SK-N-SH (cell line): Measurements from ENCODE around the gene TRAPPC2L. TPM values are rescaled to one million over a fixed set of nuclear protein-coding genes. Genes with fewer than 3 reads are reported as not detected.
A peak's percentile ranks its signal among the peaks of the same experiment; 100 is the strongest.

Experiments
- CTCF ChIA-PET: fragments of 300-600, 350-600 bp; formaldehyde crosslinking; extraction: SDS; loops from one replicate; lab custom pipeline; 2021; lab: Yijun Ruan, JAX
- POLR2A ChIA-PET: fragments of 350-600 bp; sonication (Branson Sonifier 250); formaldehyde crosslinking; extraction: SDS; loops from one replicate; lab custom pipeline; 2020; ENCODE audit warnings: antibody characterized with exemption, inconsistent platforms; lab: Yijun Ruan, JAX
- DNase-seq: peaks from one replicate; pipeline ENCODE4 v3.0.0; 2012
- H2AFZ ChIP-seq: fragments of 200-600 bp; sonication (generic); 2 replicates; pipeline ENCODE4 v1.8.1; 2016; ENCODE audit warnings: antibody characterized with exemption, mild to moderate bottlenecking, low read depth
- H3F3A ChIP-seq: fragments of 200-600 bp; sonication (generic); replicated peaks from 2 replicates; pipeline ENCODE3; 2016; ENCODE audit warnings: antibody characterized with exemption, mild to moderate bottlenecking; ENCODE audit not compliant: insufficient read depth
- H3K27ac ChIP-seq, 2 experiments: fragments of 200-500 bp in 1 of 2; fragments of 200-600 bp in 1 of 2; sonication (Bioruptor generic) in 1 of 2; sonication (generic), shearing (Covaris generic) in 1 of 2; 2 replicates each; pipeline versions ENCODE4 v1.5.1 to v1.6.1; 2014 to 2016; ENCODE audit warnings: low read depth in 2 of 2, inconsistent platforms in 1 of 2, low read length in 1 of 2, mild to moderate bottlenecking in 1 of 2, mixed read lengths in 1 of 2
- H3K27me3 ChIP-seq: fragments of 200-600 bp; sonication (generic), shearing (Covaris generic); 2 replicates; pipeline ENCODE4 v1.6.1; 2016; ENCODE audit warnings: mixed run types; ENCODE audit not compliant: insufficient read depth
- H3K36me3 ChIP-seq, 2 experiments: fragments of 200-500 bp in 1 of 2; fragments of 200-600 bp in 1 of 2; sonication (Bioruptor generic) in 1 of 2; sonication (generic) in 1 of 2; replicated peaks in 1 of 2; 2 replicates each; pipeline versions ENCODE3 to v1.5.1; 2014 to 2016; ENCODE audit warnings: low read length in 1 of 2, mild to moderate bottlenecking in 1 of 2; ENCODE audit not compliant: insufficient read depth in 2 of 2, control insufficient read depth in 1 of 2
- H3K4me1 ChIP-seq, 2 experiments: fragments of 200-500 bp in 1 of 2; fragments of 200-600 bp in 1 of 2; sonication (Bioruptor generic) in 1 of 2; sonication (generic), shearing (Covaris generic) in 1 of 2; 2 replicates each; pipeline versions ENCODE4 v1.5.1 to v1.6.1; 2014 to 2016; ENCODE audit warnings: low read depth in 1 of 2, low read length in 1 of 2, mixed run types in 1 of 2; ENCODE audit not compliant: insufficient read depth in 2 of 2, control insufficient read depth in 1 of 2
- H3K4me2 ChIP-seq: fragments of 200-600 bp; sonication (generic), shearing (Covaris generic); 2 replicates; pipeline ENCODE4 v1.6.1; 2017; ENCODE audit warnings: mixed run types
- H3K4me3 ChIP-seq, 2 experiments: fragments of 200-500 bp in 1 of 2; fragments of 200-600 bp in 1 of 2; sonication (Bioruptor generic) in 1 of 2; sonication (generic), shearing (Covaris generic) in 1 of 2; 2 replicates each; pipeline versions ENCODE4 v1.5.1 to v1.8.1; 2014 to 2016; ENCODE audit warnings: low read depth in 2 of 2, inconsistent platforms in 1 of 2, low read length in 1 of 2, mild to moderate bottlenecking in 1 of 2, mixed read lengths in 1 of 2, moderate library complexity in 1 of 2
- H3K79me2 ChIP-seq: fragments of 200-600 bp; sonication (generic); 2 replicates; pipeline ENCODE4 v1.8.1; 2017; ENCODE audit warnings: mild to moderate bottlenecking; ENCODE audit not compliant: insufficient read depth
- H3K9ac ChIP-seq: fragments of 200-600 bp; sonication (generic); 2 replicates; pipeline ENCODE4 v1.6.1; 2017; ENCODE audit warnings: mixed run types
- H3K9me2 ChIP-seq: fragments of 200-600 bp; sonication (generic); 2 replicates; pipeline ENCODE4 v1.6.1; 2017; ENCODE audit warnings: mixed run types
- H3K9me3 ChIP-seq: fragments of 200-600 bp; sonication (generic); 2 replicates; pipeline ENCODE4 v1.6.1; 2017; ENCODE audit warnings: mixed run types, mild to moderate bottlenecking, moderate library complexity
- H4K20me1 ChIP-seq: fragments of 200-600 bp; sonication (generic); 2 replicates; pipeline ENCODE4 v1.6.1; 2017; ENCODE audit warnings: mild to moderate bottlenecking, mixed run types; ENCODE audit not compliant: insufficient read depth
- CTCF ChIP-seq: fragments of 200-600 bp; sonication (generic); IDR thresholded peaks from 2 replicates; pipeline ENCODE4 v1.6.1; 2017; ENCODE audit warnings: antibody characterized with exemption, mild to moderate bottlenecking, moderate library complexity
- EP300 ChIP-seq, 2 experiments: IDR thresholded peaks; 2 replicates each; pipeline versions ENCODE4 v1.4.0 to v1.6.1; 2012; ENCODE audit warnings: borderline replicate concordance in 1 of 2, low read depth in 1 of 2, low read length in 1 of 2
- FOXJ3 ChIP-seq: sonication (generic); formaldehyde crosslinking; IDR thresholded peaks from 2 replicates; pipeline ENCODE4 v1.5.1; 2020; ENCODE audit warnings: mild to moderate bottlenecking, missing genetic modification reagents
- GATA2 ChIP-seq: sonication (generic); formaldehyde crosslinking; IDR thresholded peaks from 2 replicates; pipeline ENCODE4 v1.5.0; 2020; ENCODE audit warnings: mild to moderate bottlenecking, missing genetic modification reagents
- IRF3 ChIP-seq: fragments of 150-350 bp; IDR thresholded peaks from 2 replicates; pipeline ENCODE4 v1.6.1; 2016; ENCODE audit warnings: mild to moderate bottlenecking, low read depth, low read length
- RAD21 ChIP-seq: IDR thresholded peaks from 2 replicates; pipeline ENCODE4 v1.6.1; 2012; ENCODE audit warnings: mild to moderate bottlenecking, low read length
- TAF1 ChIP-seq: IDR thresholded peaks from 2 replicates; pipeline ENCODE4 v1.6.1; 2012; ENCODE audit warnings: low read depth, mild to moderate bottlenecking, low read length, moderate library complexity, borderline replicate concordance
- ZBTB33 ChIP-seq: IDR thresholded peaks from 2 replicates; pipeline ENCODE4 v1.4.0; 2012; ENCODE audit warnings: low read depth, borderline replicate concordance
- WGBS: methylation state at CpG from one replicate; pipeline ENCODE4 v1.1.6; 2017; ENCODE audit warnings: low lambda C conversion rate; 5-methylcytosine and 5-hydroxymethylcytosine counted together
- polyA plus RNA-seq, 3 experiments: library from polyadenylated mRNA; depleted of rRNA; stranded (reverse); fragments of >200 nt; gene quantifications; 2 replicates each; pipeline ENCODE4 v1.2.3, GENCODE V29; 2012
- TF ChIP-seq, protein P1 (sequence below): IDR thresholded peaks from 2 replicates; pipeline ENCODE4 v1.6.1; 2012; ENCODE audit warnings: mild to moderate bottlenecking, low read depth, low read length, moderate library complexity
- TF ChIP-seq, protein P2 (sequence below): IDR thresholded peaks from 2 replicates; pipeline ENCODE4 v1.4.0; 2012; ENCODE audit warnings: low read depth, borderline replicate concordance

The TRAPPC2L gene
- polyA plus RNA-seq, 1 of the 3 experiments (the other 2 are of a cell fraction), result 73.9 TPM

- TF ChIP-seq, protein P1, sequence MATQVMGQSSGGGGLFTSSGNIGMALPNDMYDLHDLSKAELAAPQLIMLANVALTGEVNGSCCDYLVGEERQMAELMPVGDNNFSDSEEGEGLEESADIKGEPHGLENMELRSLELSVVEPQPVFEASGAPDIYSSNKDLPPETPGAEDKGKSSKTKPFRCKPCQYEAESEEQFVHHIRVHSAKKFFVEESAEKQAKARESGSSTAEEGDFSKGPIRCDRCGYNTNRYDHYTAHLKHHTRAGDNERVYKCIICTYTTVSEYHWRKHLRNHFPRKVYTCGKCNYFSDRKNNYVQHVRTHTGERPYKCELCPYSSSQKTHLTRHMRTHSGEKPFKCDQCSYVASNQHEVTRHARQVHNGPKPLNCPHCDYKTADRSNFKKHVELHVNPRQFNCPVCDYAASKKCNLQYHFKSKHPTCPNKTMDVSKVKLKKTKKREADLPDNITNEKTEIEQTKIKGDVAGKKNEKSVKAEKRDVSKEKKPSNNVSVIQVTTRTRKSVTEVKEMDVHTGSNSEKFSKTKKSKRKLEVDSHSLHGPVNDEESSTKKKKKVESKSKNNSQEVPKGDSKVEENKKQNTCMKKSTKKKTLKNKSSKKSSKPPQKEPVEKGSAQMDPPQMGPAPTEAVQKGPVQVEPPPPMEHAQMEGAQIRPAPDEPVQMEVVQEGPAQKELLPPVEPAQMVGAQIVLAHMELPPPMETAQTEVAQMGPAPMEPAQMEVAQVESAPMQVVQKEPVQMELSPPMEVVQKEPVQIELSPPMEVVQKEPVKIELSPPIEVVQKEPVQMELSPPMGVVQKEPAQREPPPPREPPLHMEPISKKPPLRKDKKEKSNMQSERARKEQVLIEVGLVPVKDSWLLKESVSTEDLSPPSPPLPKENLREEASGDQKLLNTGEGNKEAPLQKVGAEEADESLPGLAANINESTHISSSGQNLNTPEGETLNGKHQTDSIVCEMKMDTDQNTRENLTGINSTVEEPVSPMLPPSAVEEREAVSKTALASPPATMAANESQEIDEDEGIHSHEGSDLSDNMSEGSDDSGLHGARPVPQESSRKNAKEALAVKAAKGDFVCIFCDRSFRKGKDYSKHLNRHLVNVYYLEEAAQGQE, result no peak
- no peak for TF ChIP-seq GATA2
- TF ChIP-seq ZBTB33, result no peak
- TF ChIP-seq RAD21, result no peak
- no peak for TF ChIP-seq EP300 (IDR thresholded peaks at IDR 0.05; ENCODE audit: borderline replicate concordance in 1 of 2, low read depth in 1 of 2, low read length in 1 of 2)
- TF ChIP-seq CTCF, result no peak
- TF ChIP-seq, protein P2, sequence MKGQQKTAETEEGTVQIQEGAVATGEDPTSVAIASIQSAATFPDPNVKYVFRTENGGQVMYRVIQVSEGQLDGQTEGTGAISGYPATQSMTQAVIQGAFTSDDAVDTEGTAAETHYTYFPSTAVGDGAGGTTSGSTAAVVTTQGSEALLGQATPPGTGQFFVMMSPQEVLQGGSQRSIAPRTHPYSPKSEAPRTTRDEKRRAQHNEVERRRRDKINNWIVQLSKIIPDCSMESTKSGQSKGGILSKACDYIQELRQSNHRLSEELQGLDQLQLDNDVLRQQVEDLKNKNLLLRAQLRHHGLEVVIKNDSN, result no peak
- TF ChIP-seq TAF1, result no peak
- TF ChIP-seq FOXJ3 (CRISPR knock-in tag), result no peak
- TF ChIP-seq IRF3, result no peak
- Histone ChIP-seq H3K9me2 (no peaks in the 10 kb centered on the region), H3K27me3 (no peaks in the 10 kb centered on the region), H3K4me2 (peak overlapping the region; percentile 95; the same call in 1 of the 2 replicates), H4K20me1 (0 out of 2 replicates have a peak, but pooled peaks cover 11% of the 10 kb centered on the region), H3K4me3 (no peak overlapping the region), H3K4me1 (peaks cover 5 to 15% of the 10 kb centered on the region in 2 experiments; a peak in 1 of 4 replicates), H3K9ac (no peak overlapping the region), H3F3A (peaks cover 12% of the 10 kb centered on the region), H3K36me3 (peaks cover 0 to 14% of the 10 kb centered on the region in 2 experiments), H3K27ac (no peak overlapping the region), H2AFZ (no peak overlapping the region), H3K79me2 (peaks cover 20% of the 10 kb centered on the region), H3K9me3 (no peaks in the 10 kb centered on the region)
- 74% methylated on average over 10 of the region's 20 CpGs for WGBS
- no peak for DNase-seq
- CTCF ChIA-PET, result interaction anchor here (1.4 kb wide), 1 partner anchor 12 kb away, joined by 3 read pairs; the partner anchor contains the start of gene PABPN1L
- POLR2A ChIA-PET, result no interaction called here
Measured at GRCh38 chr16:88854306-88855111, 2.4 kb upstream of the TRAPPC2L start.
